NT2/D1 (cell line): ENCODE measurements around the gene TOX2.

ENCODE experiments used
- YY1 ChIP-seq: IDR thresholded peaks from 2 replicates; pipeline ENCODE4 v1.6.1; 2011; ENCODE audit not compliant: insufficient read length, insufficient read depth
- ZNF274 ChIP-seq: IDR thresholded peaks from 2 replicates; pipeline ENCODE4 v1.6.1; 2011; ENCODE audit warnings: mild to moderate bottlenecking, low read depth, low read length

GRCh38 chr20:44092551-44093248, 178.0 kb downstream of the TOX2 start:
- no peak for TF ChIP-seq YY1
- no peak for TF ChIP-seq ZNF274
